Mesenteric fat pad (tissue), 1 donor: ENCODE measurements around the gene TBC1D22A. TPM values are rescaled to one million over a fixed set of nuclear protein-coding genes. Genes with fewer than 3 reads are reported as not detected.

Experiments
- DNase-seq: peaks from one replicate; pipeline ENCODE4 v3.0.0-alpha.2; 2020; ENCODE audit warnings: low spot score
- total RNA-seq: library from RNA; stranded (reverse); fragmentation: NEBNext Ultra II Directional; extraction: Animal tissue kit (Norgen Biotek cat#: 25700); gene quantifications from one replicate; pipeline ENCODE4 v1.2.1, GENCODE V29; 2021
- donor health status: DM: yes; HTN: yes; CAD: no.

Gene TBC1D22A
- total RNA-seq, 1 donor from 2014 or later = 24.5 TPM

GRCh38 chr22:46794491-46794890, 32.0 kb downstream of the TBC1D22A start:
- peak; percentile 77 for DNase-seq

- DNase-seq = peak; percentile 68
Observed at GRCh38 chr22:46795140-46795539, 32.7 kb downstream of the TBC1D22A start.

- peak; percentile 68 for DNase-seq
Observed at GRCh38 chr22:46795845-46796565, 33.6 kb downstream of the TBC1D22A start.

- DNase-seq = no peak
Observed at GRCh38 chr22:46796566-46797195, 34.2 kb downstream of the TBC1D22A start.

GRCh38 chr22:46797355-46797754, 34.9 kb downstream of the TBC1D22A start:
- DNase-seq = no peak

- DNase-seq = peak; percentile 84
Observed at GRCh38 chr22:46798041-46798365, 35.6 kb downstream of the TBC1D22A start.

- peak; percentile 62 for DNase-seq
Observed at GRCh38 chr22:46798366-46799350, 36.2 kb downstream of the TBC1D22A start.

- no peak for DNase-seq
Observed at GRCh38 chr22:46799626-46800025, 37.2 kb downstream of the TBC1D22A start.

GRCh38 chr22:46800102-46800857, 37.8 kb downstream of the TBC1D22A start:
- DNase-seq = no peak

GRCh38 chr22:46801331-46801811, 38.9 kb downstream of the TBC1D22A start:
- no peak for DNase-seq

GRCh38 chr22:46801826-46802607, 39.6 kb downstream of the TBC1D22A start:
- no peak for DNase-seq

GRCh38 chr22:46802608-46803027, 40.2 kb downstream of the TBC1D22A start:
- DNase-seq = no peak

GRCh38 chr22:46803031-46803880, 40.8 kb downstream of the TBC1D22A start:
- no peak for DNase-seq

GRCh38 chr22:46803936-46804335, 41.5 kb downstream of the TBC1D22A start:
- no peak for DNase-seq

GRCh38 chr22:46806794-46807193, 44.3 kb downstream of the TBC1D22A start:
- no peak for DNase-seq

GRCh38 chr22:46807458-46807857, 45.0 kb downstream of the TBC1D22A start:
- no peak for DNase-seq

GRCh38 chr22:46809153-46809885, 46.9 kb downstream of the TBC1D22A start:
- no peak for DNase-seq
